Mesothelial cell of epicardium (in vitro differentiated cells): ENCODE results near the gene BICD2. TPM values are rescaled to one million over a fixed set of nuclear protein-coding genes. Genes with fewer than 3 reads are reported as not detected.

Experiments
- DNase-seq, 2 experiments: peaks; one replicate each; pipeline ENCODE4 v3.0.0; 2021; ENCODE audit warnings: low spot score in 2 of 2; ENCODE audit not compliant: unreplicated experiment in 2 of 2
- H3K27ac Mint-ChIP-seq: 2 replicates; pipeline ENCODE4 v1.8.0; 2021; ENCODE audit warnings: mixed read lengths
- H3K27me3 Mint-ChIP-seq: 2 replicates; pipeline ENCODE4 v1.8.0; 2021; ENCODE audit warnings: low read depth, mixed read lengths
- H3K36me3 Mint-ChIP-seq: 2 replicates; pipeline ENCODE4 v1.8.0; 2021; ENCODE audit warnings: mixed read lengths
- H3K4me1 Mint-ChIP-seq: 2 replicates; pipeline ENCODE4 v1.8.0; 2021; ENCODE audit warnings: mixed read lengths
- H3K4me3 Mint-ChIP-seq: 2 replicates; pipeline ENCODE4 v1.8.0; 2021; ENCODE audit warnings: mild to moderate bottlenecking, moderate library complexity, mixed read lengths
- H3K9me3 Mint-ChIP-seq: 2 replicates; pipeline ENCODE4 v1.8.0; 2021; ENCODE audit warnings: mixed read lengths
- CTCF ChIP-seq: fragments of 200-600 bp; sonication (generic); IDR thresholded peaks from one replicate; pipeline ENCODE4 v1.5.0; 2021; ENCODE audit warnings: antibody characterized with exemption; ENCODE audit not compliant: unreplicated experiment
- total RNA-seq: library from RNA; stranded (reverse); gene quantifications from 3 replicates; pipeline ENCODE4 v1.2.1, GENCODE V29; 2021

Gene BICD2
- total RNA-seq, 1 donor from 2014 or later = 30.2 TPM

- no peak overlapping the region for H3K27ac Mint-ChIP-seq
- H3K4me3 Mint-ChIP-seq = no peak overlapping the region
- TF ChIP-seq CTCF = no peak
- H3K4me1 Mint-ChIP-seq = peaks cover 22% of the 10 kb centered on the region
- no peaks in the 10 kb centered on the region for H3K27me3 Mint-ChIP-seq
- DNase-seq = no peak
- peaks cover 11% of the 10 kb centered on the region for H3K36me3 Mint-ChIP-seq
- H3K9me3 Mint-ChIP-seq = no peaks in the 10 kb centered on the region
Observed at GRCh38 chr9:92720209-92720765, 44.3 kb downstream of the BICD2 start.

- Mint-ChIP-seq H3K4me3 (no peak overlapping the region), H3K27ac (no peak overlapping the region), H3K27me3 (no peaks in the 10 kb centered on the region), H3K9me3 (no peaks in the 10 kb centered on the region), H3K36me3 (peaks cover 9% of the 10 kb centered on the region), H3K4me1 (peaks cover 19% of the 10 kb centered on the region)
- TF ChIP-seq CTCF = no peak
- DNase-seq = no peak
Observed at GRCh38 chr9:92719028-92719647, 45.5 kb downstream of the BICD2 start.

- TF ChIP-seq CTCF = no peak
- H3K36me3 Mint-ChIP-seq = peaks cover 13% of the 10 kb centered on the region
- H3K4me1 Mint-ChIP-seq = peaks cover 12% of the 10 kb centered on the region
- no peak overlapping the region for H3K4me3 Mint-ChIP-seq
- no peak for DNase-seq
- no peaks in the 10 kb centered on the region for H3K27me3 Mint-ChIP-seq
- H3K27ac Mint-ChIP-seq = no peak overlapping the region
- no peaks in the 10 kb centered on the region for H3K9me3 Mint-ChIP-seq
Observed at GRCh38 chr9:92718086-92719001, 46.3 kb downstream of the BICD2 start.

- H3K27ac Mint-ChIP-seq = no peak overlapping the region
- no peaks in the 10 kb centered on the region for H3K9me3 Mint-ChIP-seq
- no peak overlapping the region for H3K4me3 Mint-ChIP-seq
- no peaks in the 10 kb centered on the region for H3K27me3 Mint-ChIP-seq
- H3K4me1 Mint-ChIP-seq = peaks cover 3% of the 10 kb centered on the region
- H3K36me3 Mint-ChIP-seq = peaks cover 19% of the 10 kb centered on the region
- no peak for TF ChIP-seq CTCF
- no peak for DNase-seq
Observed at GRCh38 chr9:92717201-92718085, 47.2 kb downstream of the BICD2 start.

GRCh38 chr9:92716557-92716956, 48.1 kb downstream of the BICD2 start:
- no peaks in the 10 kb centered on the region for H3K9me3 Mint-ChIP-seq
- peaks cover 25% of the 10 kb centered on the region for H3K36me3 Mint-ChIP-seq
- H3K4me3 Mint-ChIP-seq = no peak overlapping the region
- peak; percentile 66 to 93 for DNase-seq
- no peaks in the 10 kb centered on the region for H3K27me3 Mint-ChIP-seq
- peak; percentile 96 for TF ChIP-seq CTCF
- H3K4me1 Mint-ChIP-seq = no peaks in the 10 kb centered on the region
- no peak overlapping the region for H3K27ac Mint-ChIP-seq
